Measurements from ENCODE around the gene MMP21. TPM values are rescaled to one million over a fixed set of nuclear protein-coding genes. Genes with fewer than 3 reads are reported as not detected.
A peak's percentile ranks its signal among the peaks of the same experiment; 100 is the strongest.

MMP21 gene
- total and polyA plus RNA-seq, 2 experiments from 2014 or later, result 0.22 TPM; not detected in 1

- H3K4me2 ChIP-seq, result peak overlapping the region; percentile 87
Measured at GRCh38 chr10:125721035-125721434, 54.6 kb downstream of the MMP21 start.

DNA sequence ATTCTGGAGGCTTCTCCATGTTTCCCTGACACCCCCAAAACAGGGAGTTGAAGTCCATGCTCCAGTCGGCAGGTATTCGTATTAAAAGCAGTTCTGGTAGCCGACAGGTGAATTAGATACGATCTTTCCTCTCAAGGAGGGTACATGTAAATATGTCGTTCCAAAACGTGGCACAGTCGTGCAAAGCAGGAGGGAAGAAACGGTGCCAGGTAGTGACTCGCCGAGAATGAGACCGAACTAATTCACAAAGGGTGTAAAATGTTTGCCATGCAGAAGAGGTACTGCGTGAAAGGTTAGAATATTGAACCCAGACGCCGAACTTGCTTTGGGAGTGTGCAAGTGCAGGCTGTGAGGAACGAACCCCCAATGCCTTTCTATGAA is 55.6 kb downstream of the MMP21 start:
- 4% methylated on average over 15 of the region's 15 CpGs for WGBS (ENCODE audit: low lambda C conversion rate, missing lambda C conversion rate)
- Histone ChIP-seq H3K4me1 (ENCODE audit: insufficient read depth) (peaks cover 7% of the 10 kb centered on the region), H3K36me3 (replicated peaks; ENCODE audit: insufficient read depth, low read depth) (no peaks in the 10 kb centered on the region), H3K4me3 (peak overlapping the region; percentile 53), H3K4me2 (peak overlapping the region; percentile 87), H3K79me2 (peaks cover 24% of the 10 kb centered on the region), H3K27me3 (no peaks in the 10 kb centered on the region), H3K9me3 (ENCODE audit: low read depth) (no peaks in the 10 kb centered on the region), H2AFZ (peak overlapping the region; percentile 66), H4K20me1 (ENCODE audit: insufficient read depth, poor library complexity, severe bottlenecking) (no peaks in the 10 kb centered on the region), H3K9me2 (replicated peaks; ENCODE audit: insufficient read depth) (no peaks in the 10 kb centered on the region), H3K27ac (peak overlapping the region; percentile 79)
- DNase-seq (ENCODE audit: low spot score), result no peak
- TF ChIP-seq EZH2 (IDR thresholded peaks at IDR 0.05; ENCODE audit: borderline replicate concordance) (no peak), EZH2phosphoT487 (IDR thresholded peaks at IDR 0.05; ENCODE audit: low read depth, severe bottlenecking, unreplicated experiment) (no peak)
- TF ChIP-seq, protein P1, sequence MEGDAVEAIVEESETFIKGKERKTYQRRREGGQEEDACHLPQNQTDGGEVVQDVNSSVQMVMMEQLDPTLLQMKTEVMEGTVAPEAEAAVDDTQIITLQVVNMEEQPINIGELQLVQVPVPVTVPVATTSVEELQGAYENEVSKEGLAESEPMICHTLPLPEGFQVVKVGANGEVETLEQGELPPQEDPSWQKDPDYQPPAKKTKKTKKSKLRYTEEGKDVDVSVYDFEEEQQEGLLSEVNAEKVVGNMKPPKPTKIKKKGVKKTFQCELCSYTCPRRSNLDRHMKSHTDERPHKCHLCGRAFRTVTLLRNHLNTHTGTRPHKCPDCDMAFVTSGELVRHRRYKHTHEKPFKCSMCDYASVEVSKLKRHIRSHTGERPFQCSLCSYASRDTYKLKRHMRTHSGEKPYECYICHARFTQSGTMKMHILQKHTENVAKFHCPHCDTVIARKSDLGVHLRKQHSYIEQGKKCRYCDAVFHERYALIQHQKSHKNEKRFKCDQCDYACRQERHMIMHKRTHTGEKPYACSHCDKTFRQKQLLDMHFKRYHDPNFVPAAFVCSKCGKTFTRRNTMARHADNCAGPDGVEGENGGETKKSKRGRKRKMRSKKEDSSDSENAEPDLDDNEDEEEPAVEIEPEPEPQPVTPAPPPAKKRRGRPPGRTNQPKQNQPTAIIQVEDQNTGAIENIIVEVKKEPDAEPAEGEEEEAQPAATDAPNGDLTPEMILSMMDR (IDR thresholded peaks at IDR 0.05; ENCODE audit: poor library complexity), result no peak

More at GRCh38 chr10:125721035-125721434, 54.6 kb downstream of the MMP21 start:
- no peaks in the 10 kb centered on the region for H3K9me3 ChIP-seq (ENCODE audit: low read depth)
- H4K20me1 ChIP-seq (ENCODE audit: insufficient read depth, poor library complexity, severe bottlenecking), result no peaks in the 10 kb centered on the region
- H3K4me3 ChIP-seq, result peak overlapping the region; percentile 53
- H2AFZ ChIP-seq, result no peak overlapping the region
- H3K4me1 ChIP-seq (ENCODE audit: insufficient read depth), result peaks cover 7% of the 10 kb centered on the region
- no peak for DNase-seq (ENCODE audit: low spot score)
- 94% methylated on average over 6 of the region's 6 CpGs for WGBS (ENCODE audit: low lambda C conversion rate, missing lambda C conversion rate)
- no peaks in the 10 kb centered on the region for H3K9me2 ChIP-seq (replicated peaks; ENCODE audit: insufficient read depth)
- no peaks in the 10 kb centered on the region for H3K36me3 ChIP-seq (replicated peaks; ENCODE audit: insufficient read depth, low read depth)
- H3K27me3 ChIP-seq, result no peaks in the 10 kb centered on the region
- H3K27ac ChIP-seq, result no peak overlapping the region
- TF ChIP-seq, protein P1 (IDR thresholded peaks at IDR 0.05; ENCODE audit: poor library complexity), result no peak
- TF ChIP-seq EZH2phosphoT487 (IDR thresholded peaks at IDR 0.05; ENCODE audit: low read depth, severe bottlenecking, unreplicated experiment), result no peak
- no peak for TF ChIP-seq EZH2 (IDR thresholded peaks at IDR 0.05; ENCODE audit: borderline replicate concordance)
- peaks cover 24% of the 10 kb centered on the region for H3K79me2 ChIP-seq

DNA sequence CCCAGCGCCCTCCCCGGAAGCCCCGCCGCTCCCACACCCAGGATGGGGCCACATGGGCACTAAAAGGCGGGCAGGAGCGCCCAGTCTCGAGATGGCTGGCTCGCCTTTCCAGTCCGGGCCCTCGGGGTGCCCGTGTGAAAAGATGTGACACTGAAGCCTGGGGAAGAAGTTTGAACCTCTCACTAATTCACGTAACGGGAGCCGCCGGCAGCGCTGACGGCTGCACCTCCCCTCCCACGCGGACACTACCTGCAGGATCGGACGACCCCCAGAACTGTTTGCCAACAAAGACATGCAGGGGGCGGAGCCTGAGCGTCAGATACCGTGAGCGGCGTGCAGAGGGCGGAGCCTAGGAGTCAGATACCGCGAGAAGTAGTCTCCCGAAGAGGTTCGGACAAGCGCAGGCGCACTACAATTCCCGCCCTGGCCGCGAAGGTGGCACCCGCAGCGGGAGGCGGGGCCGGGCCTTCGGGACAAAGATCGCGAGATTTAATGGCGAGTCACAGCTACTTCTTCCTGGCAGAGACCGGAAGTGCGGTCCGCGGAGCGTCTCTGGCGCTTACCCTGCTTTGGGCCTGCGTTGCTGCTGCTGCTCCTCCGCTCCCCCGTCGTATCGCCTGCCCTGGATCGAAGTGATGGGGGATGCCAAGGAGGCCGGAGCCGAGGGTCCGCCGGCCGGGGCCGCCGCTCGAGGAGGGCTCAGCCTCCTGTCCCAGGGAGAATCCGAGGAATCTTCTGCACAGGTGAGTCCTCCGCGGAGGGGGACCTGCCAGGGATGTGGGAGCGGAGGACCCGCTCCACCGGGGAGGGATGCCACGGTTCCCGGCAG is 56.2 kb downstream of the MMP21 start, which contains the start of gene EDRF1:
EDRF1 (plus strand) TSS at position 537 of the 829 bp plus-strand sequence; CDS start at position 636, 99 bp downstream.
- Histone ChIP-seq H3K9me2 (replicated peaks; ENCODE audit: insufficient read depth) (no peaks in the 10 kb centered on the region), H3K4me1 (ENCODE audit: insufficient read depth) (peaks cover 7% of the 10 kb centered on the region), H2AFZ (peak within 1 kb of the TSS; percentile 66), H3K27ac (peak within 1 kb of the TSS; percentile 79), H3K4me3 (peak within 1 kb of the TSS; percentile 53), H4K20me1 (ENCODE audit: insufficient read depth, poor library complexity, severe bottlenecking) (no peaks in the 10 kb centered on the region), H3K4me2 (peak within 1 kb of the TSS; percentile 87), H3K79me2 (peaks cover 24% of the 10 kb centered on the region), H3K9me3 (ENCODE audit: low read depth) (no peaks in the 10 kb centered on the region), H3K27me3 (no peaks in the 10 kb centered on the region), H3K36me3 (replicated peaks; ENCODE audit: insufficient read depth, low read depth) (no peaks in the 10 kb centered on the region)
- peak; percentile 100 for DNase-seq (ENCODE audit: low spot score)
- under 1% methylated on average over 66 of the region's 72 CpGs for WGBS (ENCODE audit: low lambda C conversion rate, missing lambda C conversion rate)
- TF ChIP-seq EZH2phosphoT487 (IDR thresholded peaks at IDR 0.05; ENCODE audit: low read depth, severe bottlenecking, unreplicated experiment) (no peak), EZH2 (IDR thresholded peaks at IDR 0.05; ENCODE audit: borderline replicate concordance) (no peak)
- TF ChIP-seq, protein P1 (IDR thresholded peaks at IDR 0.05; ENCODE audit: poor library complexity), result no peak

MicroRNA genes within 50 kb of the gene (microRNA counts, 767-probe panel; counts per million panel counts)
- microRNA hsa-miR-4484, result not detected

Small RNA genes within 50 kb of the gene (microRNA-seq; reads per million reads assigned to microRNA genes)
- not detected for gene MIR4484

Small RNA genes within 50 kb of the gene (small RNA-seq; reads per million reads assigned to genes)
- gene MIR4484, result not detected

Other genes with a start within 250 kb of the MMP21 start
- not detected in 2 replicates for gene TEX36, start 92.7 kb downstream of the MMP21 start, total RNA-seq
- gene TEX36, start 92.7 kb downstream of the MMP21 start, polyA plus RNA-seq, result not detected in 2 replicates
- 27.3 and 28.9 TPM in 2 replicates for gene EDRF1, start 56.1 kb downstream of the MMP21 start, total RNA-seq
- 10.1 and 11.4 TPM in 2 replicates for gene EDRF1, start 56.1 kb downstream of the MMP21 start, polyA plus RNA-seq
- gene UROS, start 47.4 kb upstream of the MMP21 start, total RNA-seq, result 52.9 and 55.7 TPM in 2 replicates
- 73.1 and 80.4 TPM in 2 replicates for gene UROS, start 47.4 kb upstream of the MMP21 start, polyA plus RNA-seq
- 45.0 and 51.5 TPM in 2 replicates for gene BCCIP, start 47.7 kb upstream of the MMP21 start, total RNA-seq
- 63.2 and 65.8 TPM in 2 replicates for gene BCCIP, start 47.7 kb upstream of the MMP21 start, polyA plus RNA-seq
- gene DHX32, start 105.5 kb upstream of the MMP21 start, total RNA-seq, result 47.1 and 50.8 TPM in 2 replicates
- gene DHX32, start 105.5 kb upstream of the MMP21 start, polyA plus RNA-seq, result 35.8 and 40.6 TPM in 2 replicates
- gene FANK1, start 120.7 kb upstream of the MMP21 start, total RNA-seq, result 0.88 and 6.0 TPM in 2 replicates
- gene FANK1, start 120.7 kb upstream of the MMP21 start, polyA plus RNA-seq, result 2.9 and 5.5 TPM in 2 replicates

Measured in hepatocyte (in vitro differentiated cells).